Tibial nerve (tissue), 4 donors: ENCODE measurements around the gene SLU7.
A peak's percentile ranks its signal among the peaks of the same experiment; 100 is the strongest.

ENCODE experiments used
- EP300 ChIP-seq, 2 donors: sonication (generic); formaldehyde crosslinking; IDR thresholded peaks; one replicate each; pipeline ENCODE4 v1.6.1; 2017; ENCODE audit warnings: antibody characterized with exemption in 2 of 2, mild to moderate bottlenecking in 1 of 2
- POLR2A ChIP-seq, 2 donors: fragments of 450-650 bp; IDR thresholded peaks; one replicate each; pipeline ENCODE4 v1.6.1; 2017; ENCODE audit warnings: antibody characterized with exemption in 2 of 2, mild to moderate bottlenecking in 2 of 2, moderate library complexity in 2 of 2
- TF ChIP-seq, protein P1 (sequence below), 5 experiments: fragments of 200-600 bp in 3 of 5; fragments of 450-650 bp in 2 of 5; sonication (generic) in 3 of 5; IDR thresholded peaks; one replicate each; pipeline ENCODE4 v1.5.1; 2016 to 2019; ENCODE audit warnings: antibody characterized with exemption in 5 of 5, mild to moderate bottlenecking in 3 of 5, moderate library complexity in 2 of 5

- TF ChIP-seq, protein P1, sequence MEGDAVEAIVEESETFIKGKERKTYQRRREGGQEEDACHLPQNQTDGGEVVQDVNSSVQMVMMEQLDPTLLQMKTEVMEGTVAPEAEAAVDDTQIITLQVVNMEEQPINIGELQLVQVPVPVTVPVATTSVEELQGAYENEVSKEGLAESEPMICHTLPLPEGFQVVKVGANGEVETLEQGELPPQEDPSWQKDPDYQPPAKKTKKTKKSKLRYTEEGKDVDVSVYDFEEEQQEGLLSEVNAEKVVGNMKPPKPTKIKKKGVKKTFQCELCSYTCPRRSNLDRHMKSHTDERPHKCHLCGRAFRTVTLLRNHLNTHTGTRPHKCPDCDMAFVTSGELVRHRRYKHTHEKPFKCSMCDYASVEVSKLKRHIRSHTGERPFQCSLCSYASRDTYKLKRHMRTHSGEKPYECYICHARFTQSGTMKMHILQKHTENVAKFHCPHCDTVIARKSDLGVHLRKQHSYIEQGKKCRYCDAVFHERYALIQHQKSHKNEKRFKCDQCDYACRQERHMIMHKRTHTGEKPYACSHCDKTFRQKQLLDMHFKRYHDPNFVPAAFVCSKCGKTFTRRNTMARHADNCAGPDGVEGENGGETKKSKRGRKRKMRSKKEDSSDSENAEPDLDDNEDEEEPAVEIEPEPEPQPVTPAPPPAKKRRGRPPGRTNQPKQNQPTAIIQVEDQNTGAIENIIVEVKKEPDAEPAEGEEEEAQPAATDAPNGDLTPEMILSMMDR (IDR thresholded peaks at IDR 0.05), result no peak
- TF ChIP-seq POLR2A (IDR thresholded peaks at IDR 0.05), result no peak
- TF ChIP-seq EP300 (IDR thresholded peaks at IDR 0.05), result peak in 1 of 2 donors; percentile 37
These were observed 40.2 kb upstream of the SLU7 start for GRCh38 chr5:160458806-160459800.
